Measurements from ENCODE around the gene CTBP2. TPM values are rescaled to one million over a fixed set of nuclear protein-coding genes. Genes with fewer than 3 reads are reported as not detected.

CTBP2 gene
- 102 to 116 TPM (median 113 TPM) in 5 replicates for total RNA-seq (2022; extraction: Qiagen RNA extraction; ENCODE audit: low read depth)

GRCh38 chr10:125159932-125160855, at the start of gene CTBP2:
CTBP2 (minus strand) TSS chr10:125160563.

GRCh38 chr10:124941823-124942222, 218.5 kb downstream of the CTBP2 start, which contains the start of gene ZRANB1:
ZRANB1 (plus strand) TSS chr10:124942123; CDS start chr10:124942494, 371 bp downstream.

Other genes starting within 250 kb of the CTBP2 start
- 8.0 to 10.8 TPM (median 10.4 TPM) in 5 replicates for gene ZRANB1, start 218.4 kb downstream of the CTBP2 start, total RNA-seq (2022; extraction: Qiagen RNA extraction; ENCODE audit: low read depth)